A549 treated with DMSO at 1 μM for 4 hours (cell line): Measurements from ENCODE around the gene DYTN. TPM values are rescaled to one million over a fixed set of nuclear protein-coding genes. Genes with fewer than 3 reads are reported as not detected.

Source experiments
- total RNA-seq: library from RNA; stranded (reverse); fragments of 200-300 nt; extraction: Qiagen RNA extraction; gene quantifications from 5 replicates; pipeline ENCODE4 v1.2.3, GENCODE V29; 2022; ENCODE audit warnings: low read depth

Gene DYTN, protein sequence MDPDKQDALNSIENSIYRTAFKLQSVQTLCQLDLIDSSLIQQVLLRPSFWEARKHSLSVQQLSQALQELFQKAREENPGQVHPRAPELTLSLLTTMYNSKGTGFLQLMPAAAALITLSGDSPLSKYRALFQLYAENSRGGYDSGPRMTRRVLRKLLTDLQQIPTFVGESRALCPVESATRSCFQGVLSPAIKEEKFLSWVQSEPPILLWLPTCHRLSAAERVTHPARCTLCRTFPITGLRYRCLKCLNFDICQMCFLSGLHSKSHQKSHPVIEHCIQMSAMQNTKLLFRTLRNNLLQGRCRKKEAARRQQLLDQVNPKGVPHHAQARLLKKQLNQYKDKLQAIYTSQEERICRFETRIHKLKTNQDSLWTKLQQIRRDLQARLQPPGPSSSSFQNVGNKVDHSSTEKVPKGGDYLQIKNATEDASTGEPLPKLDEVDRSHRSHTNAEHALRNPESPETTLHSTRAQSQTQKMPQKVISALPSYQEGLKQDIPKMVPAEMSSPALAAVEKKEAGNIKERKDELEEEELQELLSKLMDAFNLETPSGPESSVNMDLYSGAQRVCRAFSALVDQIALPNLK
- not detected in 5 replicates for total RNA-seq

DNA sequence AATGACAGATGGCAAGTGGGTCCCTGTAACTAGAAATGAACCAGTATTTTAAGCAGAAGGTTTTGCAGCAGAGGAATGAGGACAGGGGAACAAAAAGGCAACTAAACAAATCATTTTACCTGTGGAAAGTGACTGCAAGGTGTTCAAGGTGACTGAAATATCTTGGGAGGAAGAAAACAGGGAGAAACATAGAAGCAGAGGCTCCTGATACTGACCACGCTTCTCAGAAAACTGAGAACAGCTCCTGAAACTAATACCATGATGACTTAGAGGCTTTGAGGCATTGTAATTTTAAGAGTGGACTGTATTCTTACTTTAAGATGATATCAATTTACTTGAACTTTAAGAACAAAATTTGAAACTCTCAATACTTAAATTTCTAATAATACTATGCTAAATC is at the start of gene DYTN:
Gene DYTN (minus strand): TSS at position 101 of the 400 bp plus-strand sequence. CDS start 117 bp downstream, outside the sequence.

DNA sequence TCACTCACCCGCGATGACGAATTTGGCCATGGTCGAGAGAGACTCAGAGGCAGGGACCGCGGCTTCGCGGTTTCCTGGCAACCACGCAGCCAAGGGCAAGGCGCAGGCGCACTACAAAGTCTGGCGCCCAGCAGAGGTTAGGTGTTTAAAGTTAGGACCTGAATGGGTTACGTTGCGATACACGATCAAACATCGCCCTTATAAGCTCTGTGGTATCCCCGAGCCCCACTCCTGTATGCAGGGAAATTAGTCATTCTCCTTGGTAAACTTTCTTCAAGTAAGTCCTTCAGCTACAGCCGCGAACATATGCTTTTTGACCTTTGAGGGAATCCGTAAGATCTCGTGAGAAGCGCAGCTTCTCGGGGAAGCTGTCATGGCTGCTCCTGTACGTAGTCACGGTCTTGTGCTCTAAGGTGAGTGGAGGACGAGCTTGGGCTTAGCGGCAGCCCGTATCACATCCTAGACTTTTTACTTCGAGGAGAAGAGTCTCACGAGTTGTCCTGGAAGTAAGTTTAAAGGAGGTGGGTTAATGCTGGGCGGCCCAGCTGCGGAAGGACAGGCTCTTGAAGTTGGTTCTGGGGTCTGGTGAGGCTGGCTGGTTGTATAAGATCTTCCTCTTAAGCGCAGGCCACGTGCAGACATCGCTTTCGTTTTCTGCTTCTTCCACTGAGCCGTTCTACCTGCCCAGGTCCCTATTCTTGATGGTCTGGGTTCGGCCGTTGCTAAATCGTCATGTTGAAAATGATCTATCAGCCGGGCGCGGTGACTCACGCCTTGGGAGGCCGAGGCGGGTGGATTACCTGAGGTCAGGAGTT is 47.3 kb upstream of the DYTN start, which contains the start of the genes FASTKD2 and MDH1B:
Gene FASTKD2 (plus strand): TSS at position 365 of the 815 bp plus-strand sequence. CDS start 1,088 bp downstream, outside the sequence.
Gene MDH1B (minus strand): TSS at position 87 of the 815 bp plus-strand sequence. CDS start 57 bp downstream, at position 30.

GRCh38 chr2:206642075-206643025 is 75.8 kb downstream of the DYTN start, which contains the start of gene FAM237A:
TSS of gene FAM237A (plus strand) at chr2:206642487. CDS start at chr2:206644237, 1,750 bp downstream.

Other genes with a start within 250 kb of the DYTN start
- not detected in 5 replicates for gene FAM237A, start 75.9 kb downstream of the DYTN start, total RNA-seq
- gene MDH1B, start 46.9 kb upstream of the DYTN start, total RNA-seq: 1.6 to 2.2 TPM (median 1.8 TPM) in 5 replicates
- 34.6 to 39.9 TPM (median 36.2 TPM) in 5 replicates for gene FASTKD2, start 47.2 kb upstream of the DYTN start, total RNA-seq
- 0.09 to 0.19 TPM (median 0.17 TPM) in 3 of 5 replicates, not detected in the others for gene CPO, start 221.1 kb upstream of the DYTN start, total RNA-seq